D721Med (cell line): ENCODE measurements around the gene TM7SF2.

Source experiments
- DNase-seq: peaks from one replicate; pipeline ENCODE4 v3.0.0; 2011; ENCODE audit warnings: low spot score; ENCODE audit not compliant: insufficient read length
- FAIRE-seq: peaks from 2 replicates; lab custom pipeline; 2011; peaks lifted over from hg19 to GRCh38; lab: Jason Lieb, UNC
- CTCF ChIP-seq: IDR thresholded peaks from 2 replicates; pipeline ENCODE4 v1.5.1; 2012; ENCODE audit warnings: mild to moderate bottlenecking, control low read depth; ENCODE audit not compliant: insufficient read depth; ENCODE audit errors: missing control alignments

The TM7SF2 gene

GRCh38 chr11:65083834-65084597 is 27.7 kb upstream of the TM7SF2 start, which contains the start of the genes CDCA5 and ZFPL1:
CDCA5 (minus strand) TSS chr11:65084040; CDS start chr11:65083978, 62 bp downstream.
ZFPL1 (plus strand) TSS chr11:65084222; CDS start chr11:65084699, 477 bp downstream.
- DNase-seq (peak; percentile 95), FAIRE-seq (no peak)
- no peak for TF ChIP-seq CTCF

GRCh38 chr11:65084598-65085375 is 26.9 kb upstream of the TM7SF2 start:
- no peak for FAIRE-seq
- no peak for TF ChIP-seq CTCF
- DNase-seq = no peak

GRCh38 chr11:65085446-65085845 is 26.2 kb upstream of the TM7SF2 start:
- DNase-seq (no peak), FAIRE-seq (no peak)
- TF ChIP-seq CTCF = no peak

- no peak for TF ChIP-seq CTCF
- no peak for FAIRE-seq
- no peak for DNase-seq
Observed at GRCh38 chr11:65086809-65087208, 24.9 kb upstream of the TM7SF2 start.

- DNase-seq (no peak), FAIRE-seq (no peak)
- no peak for TF ChIP-seq CTCF
Observed at GRCh38 chr11:65087216-65087615, 24.5 kb upstream of the TM7SF2 start.

GRCh38 chr11:65087827-65088226 is 23.8 kb upstream of the TM7SF2 start:
- no peak for FAIRE-seq
- no peak for TF ChIP-seq CTCF
- no peak for DNase-seq
